Measurements from ENCODE around the gene CNTNAP5.

The CNTNAP5 gene

DNA sequence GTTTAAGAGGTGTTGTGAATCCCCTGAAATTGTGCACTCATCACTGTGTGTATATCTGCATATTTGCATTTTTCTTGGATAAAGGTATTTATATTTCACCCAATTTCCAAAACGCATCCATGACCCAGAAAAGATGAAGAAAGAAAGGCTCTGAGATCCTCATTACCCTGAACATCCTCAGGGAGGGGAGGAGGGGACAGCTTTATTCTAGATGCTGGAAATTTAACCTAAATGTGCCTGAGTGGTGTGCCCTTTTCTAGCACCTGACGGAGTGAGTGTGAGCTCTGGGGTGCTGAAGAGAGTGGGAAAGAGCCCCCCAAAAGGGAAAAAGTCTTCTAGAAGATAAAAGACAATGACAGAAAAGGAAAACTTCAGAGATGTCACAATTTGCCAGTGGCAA lies 20.8 kb downstream of the CNTNAP5 start:
- H3K4me3 ChIP-seq (ENCODE audit: low read length, poor library complexity, severe bottlenecking) = no peak overlapping the region
- TF ChIP-seq, protein P1, sequence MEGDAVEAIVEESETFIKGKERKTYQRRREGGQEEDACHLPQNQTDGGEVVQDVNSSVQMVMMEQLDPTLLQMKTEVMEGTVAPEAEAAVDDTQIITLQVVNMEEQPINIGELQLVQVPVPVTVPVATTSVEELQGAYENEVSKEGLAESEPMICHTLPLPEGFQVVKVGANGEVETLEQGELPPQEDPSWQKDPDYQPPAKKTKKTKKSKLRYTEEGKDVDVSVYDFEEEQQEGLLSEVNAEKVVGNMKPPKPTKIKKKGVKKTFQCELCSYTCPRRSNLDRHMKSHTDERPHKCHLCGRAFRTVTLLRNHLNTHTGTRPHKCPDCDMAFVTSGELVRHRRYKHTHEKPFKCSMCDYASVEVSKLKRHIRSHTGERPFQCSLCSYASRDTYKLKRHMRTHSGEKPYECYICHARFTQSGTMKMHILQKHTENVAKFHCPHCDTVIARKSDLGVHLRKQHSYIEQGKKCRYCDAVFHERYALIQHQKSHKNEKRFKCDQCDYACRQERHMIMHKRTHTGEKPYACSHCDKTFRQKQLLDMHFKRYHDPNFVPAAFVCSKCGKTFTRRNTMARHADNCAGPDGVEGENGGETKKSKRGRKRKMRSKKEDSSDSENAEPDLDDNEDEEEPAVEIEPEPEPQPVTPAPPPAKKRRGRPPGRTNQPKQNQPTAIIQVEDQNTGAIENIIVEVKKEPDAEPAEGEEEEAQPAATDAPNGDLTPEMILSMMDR (conservative IDR thresholded peaks at IDR 0.05; ENCODE audit: low read length) = no peak
- TF ChIP-seq EZH2phosphoT487 (IDR thresholded peaks at IDR 0.05; ENCODE audit: borderline replicate concordance) = no peak
- H3K27me3 ChIP-seq (ENCODE audit: insufficient read depth, low read length, poor library complexity, severe bottlenecking) = no peaks in the 10 kb centered on the region
- H3F3A ChIP-seq (ENCODE audit: low read depth) = no peaks in the 10 kb centered on the region
- H3K4me1 ChIP-seq (ENCODE audit: insufficient read depth, low read length, poor library complexity, severe bottlenecking) = no peaks in the 10 kb centered on the region
- H3K4me2 ChIP-seq (ENCODE audit: low read depth, low read length, poor library complexity, severe bottlenecking) = no peak overlapping the region
- H4K20me1 ChIP-seq (ENCODE audit: insufficient read depth, low read length, poor library complexity, severe bottlenecking) = no peaks in the 10 kb centered on the region
- no peaks in the 10 kb centered on the region for H3K9me3 ChIP-seq (ENCODE audit: insufficient read depth, low read depth, low read length)
- H3K9me2 ChIP-seq (replicated peaks; ENCODE audit: low read depth, low read length) = no peaks in the 10 kb centered on the region
- H3K36me3 ChIP-seq (ENCODE audit: insufficient read depth, low read length) = no peaks in the 10 kb centered on the region
- H3K9ac ChIP-seq (ENCODE audit: low read depth, low read length, poor library complexity, severe bottlenecking) = no peak overlapping the region
- no peaks in the 10 kb centered on the region for H3K79me2 ChIP-seq (ENCODE audit: insufficient read depth, low read length)
- no peak overlapping the region for H2AFZ ChIP-seq (ENCODE audit: low read length)

DNA sequence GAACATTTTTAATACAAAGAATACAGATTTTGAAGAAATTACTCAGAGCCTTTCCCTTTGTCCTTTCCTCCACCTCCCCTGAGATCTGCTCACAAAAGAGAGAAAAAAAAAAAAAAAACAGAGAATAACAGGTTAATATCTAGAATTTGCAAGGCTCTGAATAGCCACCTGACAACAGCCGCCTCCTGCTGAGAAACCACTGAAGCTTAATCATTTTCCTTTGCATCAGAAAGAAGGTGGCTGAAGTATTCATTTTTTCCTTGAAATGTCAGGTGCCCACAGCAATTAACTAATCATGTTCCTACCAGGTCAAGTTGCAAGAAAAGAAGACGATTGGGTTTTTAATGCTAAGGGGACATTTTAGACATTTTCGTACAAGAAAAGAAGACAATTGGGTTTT lies 21.2 kb downstream of the CNTNAP5 start:
- no peaks in the 10 kb centered on the region for H3K79me2 ChIP-seq (ENCODE audit: insufficient read depth, low read length)
- no peaks in the 10 kb centered on the region for H3K27me3 ChIP-seq (ENCODE audit: insufficient read depth, low read length, poor library complexity, severe bottlenecking)
- H3K4me2 ChIP-seq (ENCODE audit: low read depth, low read length, poor library complexity, severe bottlenecking) = no peak overlapping the region
- H2AFZ ChIP-seq (ENCODE audit: low read length) = no peak overlapping the region
- no peaks in the 10 kb centered on the region for H3K4me1 ChIP-seq (ENCODE audit: insufficient read depth, low read length, poor library complexity, severe bottlenecking)
- H3K9me3 ChIP-seq (ENCODE audit: insufficient read depth, low read depth, low read length) = no peaks in the 10 kb centered on the region
- no peaks in the 10 kb centered on the region for H3K9me2 ChIP-seq (replicated peaks; ENCODE audit: low read depth, low read length)
- no peaks in the 10 kb centered on the region for H4K20me1 ChIP-seq (ENCODE audit: insufficient read depth, low read length, poor library complexity, severe bottlenecking)
- no peaks in the 10 kb centered on the region for H3K36me3 ChIP-seq (ENCODE audit: insufficient read depth, low read length)
- TF ChIP-seq, protein P1 (conservative IDR thresholded peaks at IDR 0.05; ENCODE audit: low read length) = no peak
- no peak for TF ChIP-seq EZH2phosphoT487 (IDR thresholded peaks at IDR 0.05; ENCODE audit: borderline replicate concordance)
- H3F3A ChIP-seq (ENCODE audit: low read depth) = no peaks in the 10 kb centered on the region
- H3K9ac ChIP-seq (ENCODE audit: low read depth, low read length, poor library complexity, severe bottlenecking) = no peak overlapping the region
- H3K4me3 ChIP-seq (ENCODE audit: low read length, poor library complexity, severe bottlenecking) = no peak overlapping the region

DNA sequence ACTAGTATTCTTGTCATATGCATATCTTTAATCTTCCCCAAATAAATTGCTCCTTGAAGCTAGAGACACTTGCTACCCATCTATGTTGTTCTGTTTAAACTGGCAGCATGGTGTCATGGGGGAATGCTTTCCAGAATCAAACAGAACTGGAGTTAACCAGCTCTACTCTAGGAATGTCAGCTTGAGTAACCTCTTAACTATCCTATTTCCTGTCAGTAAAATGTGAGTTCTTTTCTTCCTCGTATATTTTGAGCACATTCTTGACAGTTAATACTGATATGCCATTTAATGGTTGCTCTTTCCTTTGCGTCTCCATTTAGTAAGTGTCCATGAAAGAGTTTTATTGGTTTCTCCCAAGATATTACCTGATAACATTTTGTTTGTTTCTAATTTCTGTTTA lies 23.0 kb downstream of the CNTNAP5 start:
- Histone ChIP-seq H3K9me2 (replicated peaks; ENCODE audit: low read depth, low read length) (no peaks in the 10 kb centered on the region), H3K79me2 (ENCODE audit: insufficient read depth, low read length) (no peaks in the 10 kb centered on the region), H3K36me3 (ENCODE audit: insufficient read depth, low read length) (no peaks in the 10 kb centered on the region), H3F3A (ENCODE audit: low read depth) (no peaks in the 10 kb centered on the region), H3K4me3 (ENCODE audit: low read length, poor library complexity, severe bottlenecking) (no peak overlapping the region), H3K4me1 (ENCODE audit: insufficient read depth, low read length, poor library complexity, severe bottlenecking) (no peaks in the 10 kb centered on the region), H2AFZ (ENCODE audit: low read length) (no peak overlapping the region), H4K20me1 (ENCODE audit: insufficient read depth, low read length, poor library complexity, severe bottlenecking) (no peaks in the 10 kb centered on the region), H3K4me2 (ENCODE audit: low read depth, low read length, poor library complexity, severe bottlenecking) (no peak overlapping the region), H3K9me3 (ENCODE audit: insufficient read depth, low read depth, low read length) (no peaks in the 10 kb centered on the region), H3K9ac (ENCODE audit: low read depth, low read length, poor library complexity, severe bottlenecking) (no peak overlapping the region), H3K27me3 (ENCODE audit: insufficient read depth, low read length, poor library complexity, severe bottlenecking) (no peaks in the 10 kb centered on the region)
- no peak for TF ChIP-seq EZH2phosphoT487 (IDR thresholded peaks at IDR 0.05; ENCODE audit: borderline replicate concordance)
- TF ChIP-seq, protein P1 (conservative IDR thresholded peaks at IDR 0.05; ENCODE audit: low read length) = no peak
